Measurements from ENCODE around the gene PFKP. TPM values are rescaled to one million over a fixed set of nuclear protein-coding genes. Genes with fewer than 3 reads are reported as not detected.

The PFKP gene
- total RNA-seq, 2 experiments from 2014 or later, result 193 to 215 TPM

Other genes with a start within 250 kb of the PFKP start
- gene PITRM1, start 105.2 kb downstream of the PFKP start, total RNA-seq, result 10 to 100 TPM; 64.4 to 65.2 TPM

Measured in activated naive CD8-positive, alpha-beta T cell treated with anti-CD3 and anti-CD28 coated beads, Interleukin-2, amount 10 ng/mL, durations not matched to agents 7 days and 5 days (primary cell).